ENCODE data around the gene MT1X. TPM values are rescaled to one million over a fixed set of nuclear protein-coding genes. Genes with fewer than 3 reads are reported as not detected.
A peak's percentile ranks its signal among the peaks of the same experiment; 100 is the strongest.

The MT1X gene
- total and polyA plus RNA-seq, 2 of the 13 experiments (the other 11 are each of a cell fraction or from before 2014, with no cell fraction given): 19.7 to 288 TPM

DNA sequence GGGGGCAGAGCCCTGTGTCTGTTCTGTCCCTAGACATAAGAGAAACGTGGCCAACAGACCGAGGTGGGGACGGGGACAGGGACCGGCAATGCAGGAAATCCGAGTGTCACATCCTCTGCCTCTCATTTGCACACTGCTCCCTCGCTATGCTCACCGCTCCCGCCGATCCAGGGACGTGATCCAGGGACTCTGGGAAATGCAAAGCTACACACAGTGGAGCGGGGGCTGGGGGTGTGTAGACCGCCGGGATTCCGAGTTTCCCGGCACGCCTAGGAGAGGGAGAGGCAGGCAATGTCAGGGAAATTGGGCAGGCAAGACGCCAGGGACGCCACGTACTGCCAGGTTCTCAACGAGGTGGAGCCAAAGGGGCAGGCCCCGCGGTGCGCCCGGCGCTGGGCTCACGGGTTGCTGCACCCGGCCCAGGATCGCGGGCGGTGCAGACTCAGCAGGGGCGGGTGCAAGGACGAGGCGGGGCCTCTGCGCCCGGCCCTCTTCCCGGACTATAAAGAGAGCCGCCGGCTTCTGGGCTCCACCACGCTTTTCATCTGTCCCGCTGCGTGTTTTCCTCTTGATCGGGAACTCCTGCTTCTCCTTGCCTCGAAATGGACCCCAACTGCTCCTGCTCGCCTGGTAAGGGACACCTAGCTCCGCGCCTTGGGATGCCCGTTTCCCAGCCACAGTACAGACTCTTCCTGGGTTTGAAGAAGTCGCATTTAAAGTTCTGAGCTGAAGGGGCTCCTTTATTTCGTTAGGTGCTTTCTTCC lies at the start of gene MT1X (continued):
- TF ChIP-seq TEAD3 (CRISPR knock-in tag; optimal IDR thresholded peaks at IDR 0.05; ENCODE audit: borderline replicate concordance): peak; percentile 54
- peak; percentile 82 for TF ChIP-seq ZSCAN31 (CRISPR knock-in tag; IDR thresholded peaks at IDR 0.05; ENCODE audit: low read depth)
- no peak for TF ChIP-seq SCMH1 (CRISPR knock-in tag; IDR thresholded peaks at IDR 0.05; ENCODE audit: borderline replicate concordance)
- TF ChIP-seq AKAP8 (CRISPR knock-in tag; IDR thresholded peaks at IDR 0.05): peak; percentile 84; the same call in 1 of the 2 replicates
- no peak for TF ChIP-seq HNRNPH1 (optimal IDR thresholded peaks at IDR 0.05; ENCODE audit: low read depth, low read length)
- TF ChIP-seq, protein P1, sequence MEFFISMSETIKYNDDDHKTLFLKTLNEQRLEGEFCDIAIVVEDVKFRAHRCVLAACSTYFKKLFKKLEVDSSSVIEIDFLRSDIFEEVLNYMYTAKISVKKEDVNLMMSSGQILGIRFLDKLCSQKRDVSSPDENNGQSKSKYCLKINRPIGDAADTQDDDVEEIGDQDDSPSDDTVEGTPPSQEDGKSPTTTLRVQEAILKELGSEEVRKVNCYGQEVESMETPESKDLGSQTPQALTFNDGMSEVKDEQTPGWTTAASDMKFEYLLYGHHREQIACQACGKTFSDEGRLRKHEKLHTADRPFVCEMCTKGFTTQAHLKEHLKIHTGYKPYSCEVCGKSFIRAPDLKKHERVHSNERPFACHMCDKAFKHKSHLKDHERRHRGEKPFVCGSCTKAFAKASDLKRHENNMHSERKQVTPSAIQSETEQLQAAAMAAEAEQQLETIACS (CRISPR knock-in tag; IDR thresholded peaks at IDR 0.05): peak; percentile 39; the same call in 1 of the 2 replicates
- TF ChIP-seq ZBTB7B (CRISPR knock-in tag; IDR thresholded peaks at IDR 0.05): peak; percentile 56; the same call in 1 of the 2 replicates
- TF ChIP-seq ZNF337 (CRISPR knock-in tag; IDR thresholded peaks at IDR 0.05; ENCODE audit: borderline replicate concordance, low read depth): no peak
- TF ChIP-seq, protein P2, sequence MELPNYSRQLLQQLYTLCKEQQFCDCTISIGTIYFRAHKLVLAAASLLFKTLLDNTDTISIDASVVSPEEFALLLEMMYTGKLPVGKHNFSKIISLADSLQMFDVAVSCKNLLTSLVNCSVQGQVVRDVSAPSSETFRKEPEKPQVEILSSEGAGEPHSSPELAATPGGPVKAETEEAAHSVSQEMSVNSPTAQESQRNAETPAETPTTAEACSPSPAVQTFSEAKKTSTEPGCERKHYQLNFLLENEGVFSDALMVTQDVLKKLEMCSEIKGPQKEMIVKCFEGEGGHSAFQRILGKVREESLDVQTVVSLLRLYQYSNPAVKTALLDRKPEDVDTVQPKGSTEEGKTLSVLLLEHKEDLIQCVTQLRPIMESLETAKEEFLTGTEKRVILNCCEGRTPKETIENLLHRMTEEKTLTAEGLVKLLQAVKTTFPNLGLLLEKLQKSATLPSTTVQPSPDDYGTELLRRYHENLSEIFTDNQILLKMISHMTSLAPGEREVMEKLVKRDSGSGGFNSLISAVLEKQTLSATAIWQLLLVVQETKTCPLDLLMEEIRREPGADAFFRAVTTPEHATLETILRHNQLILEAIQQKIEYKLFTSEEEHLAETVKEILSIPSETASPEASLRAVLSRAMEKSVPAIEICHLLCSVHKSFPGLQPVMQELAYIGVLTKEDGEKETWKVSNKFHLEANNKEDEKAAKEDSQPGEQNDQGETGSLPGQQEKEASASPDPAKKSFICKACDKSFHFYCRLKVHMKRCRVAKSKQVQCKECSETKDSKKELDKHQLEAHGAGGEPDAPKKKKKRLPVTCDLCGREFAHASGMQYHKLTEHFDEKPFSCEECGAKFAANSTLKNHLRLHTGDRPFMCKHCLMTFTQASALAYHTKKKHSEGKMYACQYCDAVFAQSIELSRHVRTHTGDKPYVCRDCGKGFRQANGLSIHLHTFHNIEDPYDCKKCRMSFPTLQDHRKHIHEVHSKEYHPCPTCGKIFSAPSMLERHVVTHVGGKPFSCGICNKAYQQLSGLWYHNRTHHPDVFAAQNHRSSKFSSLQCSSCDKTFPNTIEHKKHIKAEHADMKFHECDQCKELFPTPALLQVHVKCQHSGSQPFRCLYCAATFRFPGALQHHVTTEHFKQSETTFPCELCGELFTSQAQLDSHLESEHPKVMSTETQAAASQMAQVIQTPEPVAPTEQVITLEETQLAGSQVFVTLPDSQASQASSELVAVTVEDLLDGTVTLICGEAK (IDR thresholded peaks at IDR 0.05): no peak
- TF ChIP-seq, protein P2 (CRISPR knock-in tag; IDR thresholded peaks at IDR 0.05): peak; percentile 59; the same call in 1 of the 2 replicates
- TF ChIP-seq ZNF780A (CRISPR knock-in tag; IDR thresholded peaks at IDR 0.05): no peak
- peak; percentile 70 for TF ChIP-seq TBX2 (CRISPR knock-in tag; IDR thresholded peaks at IDR 0.05; ENCODE audit: borderline replicate concordance)
- TF ChIP-seq SMARCC2 (IDR thresholded peaks at IDR 0.05): no peak
- no peak for TF ChIP-seq MAF1 (CRISPR knock-in tag; IDR thresholded peaks at IDR 0.05; ENCODE audit: borderline replicate concordance)
- TF ChIP-seq ZNF713 (CRISPR knock-in tag; IDR thresholded peaks at IDR 0.05): 0 out of 2 replicates have a peak, but pooled peaks have one; percentile 60
- no peak for TF ChIP-seq ZNF577 (CRISPR knock-in tag; IDR thresholded peaks at IDR 0.05; ENCODE audit: borderline replicate concordance, low read depth)
- peak; percentile 78; the same call in 1 of the 2 replicates for TF ChIP-seq KLF12 (CRISPR knock-in tag; IDR thresholded peaks at IDR 0.05; ENCODE audit: borderline replicate concordance)

All from HepG2 (cell line).